IPS DF 4.7 (cell line): ENCODE results near the gene TLDC2.
"Not testable (repeated sequence)": the region's sequence is repeated elsewhere in the genome, so short reads cannot be mapped to it uniquely, and the experiment has no call there.

ENCODE experiments used
- DNase-seq: peaks from one replicate; pipeline ENCODE4 v3.0.0-alpha.2; 2013; ENCODE audit warnings: low spot score; ENCODE audit errors: extremely low read depth

The TLDC2 gene

GRCh38 chr20:36905566-36905965, 29.6 kb downstream of the TLDC2 start:
- DNase-seq = not testable (repeated sequence)

GRCh38 chr20:36906086-36906485, 30.1 kb downstream of the TLDC2 start:
- DNase-seq = not testable (repeated sequence)

GRCh38 chr20:36908603-36909002, 32.7 kb downstream of the TLDC2 start:
- DNase-seq = no peak

- no peak for DNase-seq
Measured at GRCh38 chr20:36916199-36916598, 40.3 kb downstream of the TLDC2 start.

- DNase-seq = no peak
Measured at GRCh38 chr20:36917240-36917639, 41.3 kb downstream of the TLDC2 start.

GRCh38 chr20:36917943-36918342, 42.0 kb downstream of the TLDC2 start:
- DNase-seq = no peak

- DNase-seq = peak; percentile 25
Measured at GRCh38 chr20:36919715-36920333, 43.9 kb downstream of the TLDC2 start.

- DNase-seq = no peak
Measured at GRCh38 chr20:36920334-36920730, 44.4 kb downstream of the TLDC2 start.

- DNase-seq = no peak
Measured at GRCh38 chr20:36924167-36925045, 48.5 kb downstream of the TLDC2 start.

- DNase-seq = no peak
Measured at GRCh38 chr20:36925234-36925633, 49.3 kb downstream of the TLDC2 start.

- no peak for DNase-seq
Measured at GRCh38 chr20:36926653-36927200, 50.8 kb downstream of the TLDC2 start.

GRCh38 chr20:36927704-36928103, 51.8 kb downstream of the TLDC2 start:
- no peak for DNase-seq

- no peak for DNase-seq
Measured at GRCh38 chr20:36929290-36929689, 53.4 kb downstream of the TLDC2 start.

GRCh38 chr20:36929691-36930090, 53.8 kb downstream of the TLDC2 start:
- no peak for DNase-seq

GRCh38 chr20:36932067-36932466, 56.1 kb downstream of the TLDC2 start:
- not testable (repeated sequence) for DNase-seq

GRCh38 chr20:36932476-36933426, 56.8 kb downstream of the TLDC2 start:
- DNase-seq = no peak

- DNase-seq = not testable (repeated sequence)
Measured at GRCh38 chr20:36933571-36933970, 57.6 kb downstream of the TLDC2 start.

GRCh38 chr20:36936341-36936740, 60.4 kb downstream of the TLDC2 start:
- DNase-seq = no peak

- DNase-seq = not testable (repeated sequence)
Measured at GRCh38 chr20:36936761-36937401, 60.9 kb downstream of the TLDC2 start.

GRCh38 chr20:36937402-36937770, 61.4 kb downstream of the TLDC2 start:
- DNase-seq = no peak

GRCh38 chr20:36941401-36941835, 65.5 kb downstream of the TLDC2 start:
- DNase-seq = no peak
